Activated gamma-delta T cell treated with anti-CD3 and anti-CD28 coated beads, Interleukin-2, amount 50 U/mL, for 16 hours (primary cell): ENCODE results near the gene ZBTB47.

Experiments used
- DNase-seq: peaks from one replicate; pipeline ENCODE4 v3.0.0-alpha.2; 2020; ENCODE audit warnings: low read depth

The ZBTB47 gene

DNA sequence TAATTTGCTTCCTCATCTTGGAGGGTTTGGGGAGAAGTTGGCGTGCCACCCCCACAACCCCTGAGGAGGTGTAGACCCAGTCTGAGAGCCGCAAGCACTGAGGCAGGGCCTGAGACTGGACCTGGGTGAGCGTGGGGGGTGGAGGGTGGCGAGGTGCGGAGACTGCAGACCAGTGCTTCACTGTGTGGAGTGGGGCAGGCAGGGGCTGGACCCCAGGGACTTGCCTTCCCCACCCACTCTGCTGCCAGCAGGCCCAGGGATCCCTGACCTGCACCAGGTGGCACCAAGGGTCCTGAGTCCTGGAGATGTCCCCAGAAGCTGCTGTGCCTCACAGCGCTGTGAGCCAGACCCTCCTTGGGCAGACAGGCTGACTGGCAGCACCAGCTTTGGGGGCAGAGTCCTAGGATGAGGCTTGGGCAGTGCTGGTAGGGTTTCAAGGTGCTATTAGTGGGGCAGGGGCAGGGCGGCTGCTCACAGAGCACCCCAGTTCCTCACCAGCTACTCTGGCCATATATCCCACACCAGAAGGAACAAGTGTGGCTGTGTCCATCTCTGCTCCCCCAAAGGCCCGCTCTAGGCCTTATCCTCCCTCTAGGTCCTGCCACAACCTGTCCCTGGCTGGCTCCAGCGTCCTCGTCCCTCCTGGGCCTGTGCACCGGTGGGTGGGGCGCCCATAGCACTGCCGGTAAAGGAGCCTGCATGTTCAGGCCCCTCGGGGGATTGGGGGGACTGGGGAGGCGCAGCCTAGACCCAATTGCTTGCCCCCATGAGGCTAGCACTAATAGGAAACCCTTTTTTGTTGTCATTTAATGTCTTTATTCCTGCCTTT is 11.8 kb downstream of the ZBTB47 start:
- DNase-seq: no peak

DNA sequence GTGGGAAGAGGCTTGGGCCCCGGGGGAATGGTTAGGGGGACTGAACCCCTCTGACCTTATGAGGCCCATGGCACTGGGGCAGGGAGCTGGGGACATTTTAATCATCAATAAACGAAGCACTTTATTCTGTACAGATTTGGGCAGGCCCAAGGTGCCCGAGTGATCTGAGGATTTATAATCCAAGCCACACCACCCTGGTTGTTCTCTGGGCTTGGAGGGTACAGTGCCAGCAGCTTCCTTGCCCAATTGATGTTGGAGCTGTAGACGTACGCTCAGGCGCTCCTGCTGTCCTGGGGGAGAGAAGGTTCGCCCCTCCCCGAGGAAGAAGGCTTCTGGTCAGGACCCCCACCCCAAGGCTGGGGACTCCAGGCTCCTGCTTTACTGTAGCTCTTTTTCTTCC is 12.5 kb downstream of the ZBTB47 start:
- DNase-seq: no peak

DNA sequence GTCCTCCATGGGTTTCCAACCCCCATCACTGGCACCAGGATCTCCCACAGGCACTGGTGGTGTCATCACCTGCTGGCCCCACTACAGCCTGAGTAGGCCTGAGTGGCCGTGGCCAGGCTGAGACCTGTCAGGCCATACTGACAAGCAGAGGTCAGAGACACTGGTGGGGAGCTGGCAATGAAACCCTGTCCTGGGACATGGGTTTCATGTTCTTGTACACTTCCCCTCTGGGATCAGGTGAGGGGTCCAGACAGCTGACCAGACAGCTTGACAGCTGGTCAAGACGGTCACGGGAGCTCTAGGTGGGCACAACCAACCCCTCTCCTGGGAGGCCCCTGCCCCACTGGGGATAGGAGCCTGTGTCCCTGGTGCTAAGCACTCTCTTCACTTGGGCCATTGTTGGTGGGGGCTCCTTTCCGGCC is 13.1 kb downstream of the ZBTB47 start:
- DNase-seq: no peak

DNA sequence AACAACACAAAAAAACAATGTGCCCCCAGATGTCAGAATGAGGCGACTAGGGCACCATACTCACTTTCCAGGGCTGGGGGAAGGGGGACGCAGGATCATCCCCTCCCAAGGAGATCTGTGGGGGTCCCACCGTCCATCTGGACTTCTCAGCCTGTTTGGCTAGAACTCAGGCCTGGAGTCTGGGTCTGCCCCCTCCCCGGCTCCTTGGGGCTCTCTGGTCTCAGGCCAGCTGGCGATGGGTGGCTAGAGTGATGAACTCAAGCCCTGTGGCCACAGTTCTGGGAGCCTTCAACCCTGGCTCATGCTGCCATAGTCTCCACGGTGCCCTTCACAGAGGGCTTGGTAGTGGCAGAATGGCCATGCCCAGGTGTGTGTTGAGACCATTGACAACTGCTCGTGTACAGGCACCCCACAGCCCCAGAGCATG is 13.6 kb downstream of the ZBTB47 start:
- DNase-seq: no peak

DNA sequence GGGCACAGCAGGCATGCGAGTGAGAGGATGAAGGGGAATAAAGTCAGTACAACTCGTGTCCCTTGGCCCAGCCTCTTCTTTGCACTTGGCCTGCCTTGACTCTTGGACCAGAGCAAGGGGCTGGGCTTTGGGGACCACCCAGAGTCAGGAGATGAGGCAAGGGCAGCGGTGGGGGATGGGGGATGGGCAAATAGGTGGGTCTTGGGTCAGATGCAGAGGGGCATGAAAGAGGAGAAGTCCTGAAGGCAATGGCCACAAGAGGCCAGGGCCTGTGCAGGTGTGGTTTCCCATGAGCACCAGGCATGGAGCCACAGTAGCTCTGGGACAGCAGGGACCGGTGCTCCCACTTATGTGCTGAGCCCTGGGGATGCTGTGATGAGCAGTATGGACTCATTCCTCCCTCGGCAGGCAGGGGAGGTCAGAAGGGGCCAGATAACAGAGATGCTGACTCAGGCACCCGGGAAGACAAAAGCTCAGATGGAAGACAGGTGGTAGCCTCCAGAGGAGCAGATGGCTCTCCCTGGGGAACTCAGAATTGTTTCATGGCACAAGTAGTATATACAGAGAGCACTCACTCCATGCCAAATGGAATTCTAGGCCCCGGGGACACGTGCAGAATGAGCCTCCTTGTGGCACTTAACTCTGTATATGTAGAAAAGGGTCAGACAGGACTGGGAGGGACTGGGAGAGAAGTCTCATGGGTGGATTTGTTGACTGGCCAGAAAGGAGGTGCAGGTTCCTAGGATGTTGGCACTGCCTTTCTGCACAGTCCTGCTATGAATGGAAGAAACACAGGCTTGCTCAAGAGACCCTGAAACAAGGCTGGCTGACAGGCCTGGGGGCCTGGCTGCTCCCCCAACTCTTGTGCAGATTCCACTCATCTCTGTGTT is 14.3 kb downstream of the ZBTB47 start:
- DNase-seq: no peak

DNA sequence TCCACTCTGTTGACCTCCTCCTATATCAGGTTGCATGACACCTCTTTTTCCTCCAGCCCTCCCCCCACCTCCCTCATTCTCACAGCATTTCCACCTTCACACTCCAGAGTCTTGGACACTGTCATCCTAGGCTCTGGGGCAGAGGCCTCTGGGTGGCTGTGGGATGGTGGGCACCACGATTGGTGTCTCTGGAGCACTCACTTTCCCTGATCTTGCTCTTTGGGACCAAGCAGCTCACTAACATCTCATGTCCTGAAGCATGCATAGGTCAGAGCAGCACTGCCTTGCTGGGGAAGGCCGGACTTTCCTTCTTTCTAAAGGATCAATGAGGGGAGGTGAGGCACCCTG is 14.9 kb downstream of the ZBTB47 start:
- no peak for DNase-seq

DNA sequence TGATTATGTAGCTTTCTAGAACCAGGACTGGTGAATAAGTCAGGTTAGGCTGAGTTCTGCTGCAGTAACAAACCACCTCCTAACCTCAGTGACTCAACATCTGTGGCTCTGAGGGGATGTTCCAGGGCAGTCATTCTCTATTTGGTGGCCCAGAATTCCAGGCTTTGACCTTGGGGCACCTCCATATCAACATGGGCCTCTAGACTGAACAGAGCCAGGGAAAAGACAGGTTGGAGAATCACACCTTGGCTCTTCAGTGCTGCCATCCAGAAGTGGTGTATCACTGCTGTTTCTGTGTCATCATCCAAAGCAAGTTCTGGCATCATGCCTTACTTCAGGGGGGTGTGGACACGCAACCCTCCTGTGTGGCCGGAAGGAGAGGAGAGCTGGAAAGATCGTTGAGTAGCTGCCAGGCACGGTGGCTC is 15.3 kb downstream of the ZBTB47 start:
- DNase-seq: no peak

DNA sequence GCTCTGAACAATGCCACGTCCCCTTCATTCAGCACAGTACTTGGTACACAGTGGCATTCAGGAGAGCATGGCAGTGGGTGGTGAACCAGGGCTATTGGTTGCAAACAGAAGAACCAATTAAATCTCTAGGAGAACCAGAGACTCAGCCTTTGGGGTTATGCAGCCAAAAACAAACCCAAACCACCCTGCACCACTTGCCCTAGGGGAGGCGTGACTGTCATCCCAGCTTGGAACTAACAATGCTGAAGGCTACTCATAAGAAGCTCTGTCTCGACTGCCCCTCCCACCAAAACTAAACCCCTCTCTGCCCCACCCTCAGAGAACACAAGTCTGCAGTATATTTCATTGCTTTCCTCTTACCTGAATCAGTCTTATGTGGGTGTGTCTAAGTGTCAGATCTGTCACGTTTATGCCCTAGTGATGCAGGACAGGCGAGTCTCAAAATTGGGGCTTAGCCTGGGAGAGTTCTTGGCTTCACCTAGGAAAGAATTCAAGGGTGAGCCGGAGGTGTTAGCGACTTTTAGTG is 16.6 kb downstream of the ZBTB47 start:
- no peak for DNase-seq

DNA sequence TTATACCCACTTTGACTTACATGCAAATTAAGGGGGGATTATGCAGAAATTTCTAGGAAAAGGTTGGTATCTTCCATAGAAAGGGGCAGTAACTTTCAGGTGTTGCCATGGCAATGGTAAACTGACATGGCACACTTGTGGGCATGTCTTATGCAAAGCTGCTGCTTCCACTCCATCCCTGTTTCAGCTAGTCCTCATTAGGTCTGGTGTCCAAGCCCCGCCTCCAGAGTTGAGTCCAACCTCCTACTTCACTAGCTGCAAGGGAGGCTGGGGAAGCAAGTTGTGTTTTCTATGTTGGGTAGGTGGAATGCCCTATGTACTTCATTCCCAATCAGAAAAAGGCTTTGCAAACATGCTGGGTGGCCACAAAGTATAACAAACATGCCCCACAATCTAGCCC is 17.2 kb downstream of the ZBTB47 start:
- no peak for DNase-seq

DNA sequence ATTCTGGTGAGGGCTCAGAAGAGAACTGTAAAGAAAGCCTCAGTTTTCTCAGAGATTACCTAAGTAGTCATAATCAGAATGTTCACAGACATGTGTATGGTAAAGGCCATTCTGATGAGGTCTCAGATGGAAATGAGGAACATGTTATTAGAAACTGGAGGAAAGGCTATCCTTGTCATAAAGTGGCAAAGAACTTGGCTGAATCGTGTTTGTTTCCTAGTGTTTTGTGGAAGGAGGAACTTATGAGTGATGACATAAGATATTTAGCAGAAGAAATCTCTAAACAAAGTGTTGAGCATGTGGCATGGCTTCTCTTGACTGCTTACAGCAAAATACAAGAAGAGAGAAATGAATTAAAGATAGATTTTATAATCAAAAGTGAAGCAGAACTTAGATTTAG is 19.0 kb downstream of the ZBTB47 start:
- no peak for DNase-seq

DNA sequence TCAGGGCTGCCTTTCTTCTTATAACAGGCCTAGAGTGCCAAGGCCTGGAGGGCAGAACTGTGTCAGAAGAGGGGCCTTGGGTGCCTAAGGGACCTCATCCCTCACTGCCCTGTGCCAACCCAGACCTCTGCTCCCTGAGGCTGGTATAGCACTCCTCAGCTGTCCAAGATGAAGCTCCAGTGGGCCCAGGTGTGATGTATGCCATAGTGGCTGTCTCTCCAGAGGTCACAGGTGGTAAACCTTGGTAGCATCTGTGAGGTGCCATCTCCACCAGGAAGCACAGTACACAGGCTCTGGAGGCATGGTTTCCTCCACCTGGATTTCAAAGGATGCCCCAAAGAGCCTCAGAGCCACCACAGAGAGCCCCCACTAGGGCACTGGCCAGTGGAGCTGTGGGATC is 19.6 kb downstream of the ZBTB47 start:
- DNase-seq: no peak

DNA sequence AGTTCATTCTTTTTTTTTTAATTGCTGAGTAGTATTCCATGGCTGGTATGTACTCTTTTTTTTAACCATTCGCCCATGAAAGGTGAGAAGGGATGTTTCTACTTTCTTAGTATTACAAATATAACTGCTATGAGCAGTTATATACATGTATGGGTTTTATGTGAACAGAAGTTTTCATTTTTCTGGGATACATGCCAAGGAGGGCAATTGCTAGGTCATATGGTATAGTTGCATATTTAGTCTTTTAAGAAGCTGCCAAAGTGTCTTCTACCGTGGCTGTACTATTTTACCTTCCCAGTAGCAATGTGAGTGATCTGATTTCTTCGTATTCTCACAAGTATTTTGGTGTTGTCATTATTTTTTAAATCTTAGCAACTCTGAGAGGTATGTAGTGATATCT is 20.6 kb downstream of the ZBTB47 start:
- no peak for DNase-seq

DNA sequence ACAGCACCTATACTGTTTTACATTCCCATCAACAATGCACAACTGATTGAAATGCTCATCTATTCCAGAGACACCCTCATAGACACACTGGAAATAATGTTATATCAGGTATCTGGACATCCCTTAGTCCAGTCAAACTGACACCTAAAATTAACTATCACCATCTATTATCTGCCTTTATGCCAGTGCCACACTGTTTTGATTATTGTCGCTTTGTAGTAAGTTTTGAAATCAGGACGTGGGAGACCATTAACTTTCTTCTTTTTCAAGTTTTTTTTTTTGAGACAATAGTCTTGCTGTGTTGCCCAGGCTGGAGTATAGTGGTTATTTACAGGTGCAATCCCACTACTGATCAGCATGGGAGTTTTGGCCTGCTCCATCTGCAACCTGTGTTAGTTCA is 22.4 kb downstream of the ZBTB47 start:
- DNase-seq: no peak

DNA sequence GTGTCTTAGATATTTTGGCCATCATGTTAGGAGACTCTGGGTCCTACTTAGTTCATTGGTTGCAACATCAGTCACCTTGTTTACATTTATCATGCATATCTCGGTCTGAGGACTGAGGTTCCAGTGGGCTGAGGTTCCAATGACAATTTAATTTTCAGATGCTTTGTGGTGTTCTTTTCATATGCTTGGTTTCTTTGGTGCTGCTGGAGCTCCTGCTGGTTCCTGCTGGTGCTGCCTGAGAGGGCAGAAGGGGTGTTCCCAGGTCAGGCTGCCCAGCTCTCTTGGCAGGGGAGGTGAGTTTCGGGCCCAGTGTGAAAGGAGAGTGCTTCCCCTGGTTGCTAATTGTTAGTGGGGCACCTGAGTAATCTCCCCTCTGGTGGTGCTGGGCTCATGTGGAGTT is 24.9 kb downstream of the ZBTB47 start:
- DNase-seq: no peak

DNA sequence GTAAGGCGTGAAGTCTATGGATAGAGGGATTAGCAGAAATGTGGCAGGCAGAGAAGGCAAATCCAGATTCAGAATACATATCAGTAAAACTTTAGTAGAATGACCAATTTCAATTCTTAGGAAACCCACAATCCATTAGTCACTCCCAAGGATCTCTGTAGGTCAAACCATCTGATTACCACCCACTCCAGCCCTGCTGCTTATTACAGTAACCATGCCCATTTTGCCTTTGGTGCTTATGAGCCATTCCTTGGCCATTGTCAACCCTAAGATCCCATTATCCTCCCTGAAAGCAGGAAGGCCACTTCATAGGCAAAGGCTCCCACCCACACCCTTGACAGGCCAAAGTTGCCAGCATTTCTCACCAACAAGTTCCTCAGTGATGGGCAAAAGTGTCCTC is 26.8 kb downstream of the ZBTB47 start:
- DNase-seq: no peak

DNA sequence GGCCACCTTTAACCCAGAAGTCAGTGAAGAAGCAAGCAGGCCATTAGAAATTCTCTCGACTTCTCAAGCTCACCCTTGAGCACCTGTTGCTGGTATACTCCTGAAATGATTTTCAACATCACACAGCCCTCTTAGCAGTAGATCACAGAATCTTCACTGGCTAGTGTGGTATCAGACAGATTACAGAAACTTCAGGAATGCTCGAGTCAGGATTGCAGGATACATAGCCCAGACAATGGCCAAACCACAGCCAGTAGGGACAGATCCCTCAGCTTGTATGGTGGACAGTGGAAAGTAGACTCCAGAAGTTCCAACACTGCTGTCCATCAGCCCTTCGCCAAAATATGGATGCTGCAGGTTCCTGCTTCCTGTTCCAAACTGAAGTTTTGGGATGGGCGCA is 27.3 kb downstream of the ZBTB47 start:
- no peak for DNase-seq

DNA sequence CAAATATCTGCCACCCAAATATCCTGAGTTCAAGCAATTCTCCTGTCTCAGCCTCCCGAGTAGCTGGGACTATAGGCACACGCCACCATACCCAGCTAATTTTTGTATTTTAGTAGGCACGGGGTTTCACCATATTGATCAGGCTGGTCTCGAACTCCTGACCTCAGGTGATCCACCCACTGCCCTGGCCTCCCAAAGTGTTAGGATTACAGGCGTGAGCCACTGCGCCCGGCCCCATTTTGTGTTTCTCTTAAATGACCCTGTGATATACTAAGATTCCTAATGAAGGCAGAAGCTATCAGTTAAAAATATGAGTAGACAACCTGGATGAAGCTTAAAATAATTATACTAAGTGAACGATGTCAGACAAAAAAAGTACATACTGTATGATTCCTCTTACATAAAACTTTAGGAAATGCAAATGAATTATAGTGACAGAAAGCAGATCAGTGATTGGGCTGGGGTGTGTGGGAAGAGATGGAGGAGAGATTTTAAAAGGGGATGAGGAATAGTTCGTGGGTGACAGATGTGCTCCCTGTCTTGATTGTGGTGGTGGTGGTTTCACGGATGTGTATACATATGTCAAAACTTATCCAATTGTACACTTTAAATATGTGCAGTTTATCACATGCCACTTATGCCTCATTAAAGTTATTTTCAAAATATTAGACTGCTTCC is 28.0 kb downstream of the ZBTB47 start:
- DNase-seq: no peak

DNA sequence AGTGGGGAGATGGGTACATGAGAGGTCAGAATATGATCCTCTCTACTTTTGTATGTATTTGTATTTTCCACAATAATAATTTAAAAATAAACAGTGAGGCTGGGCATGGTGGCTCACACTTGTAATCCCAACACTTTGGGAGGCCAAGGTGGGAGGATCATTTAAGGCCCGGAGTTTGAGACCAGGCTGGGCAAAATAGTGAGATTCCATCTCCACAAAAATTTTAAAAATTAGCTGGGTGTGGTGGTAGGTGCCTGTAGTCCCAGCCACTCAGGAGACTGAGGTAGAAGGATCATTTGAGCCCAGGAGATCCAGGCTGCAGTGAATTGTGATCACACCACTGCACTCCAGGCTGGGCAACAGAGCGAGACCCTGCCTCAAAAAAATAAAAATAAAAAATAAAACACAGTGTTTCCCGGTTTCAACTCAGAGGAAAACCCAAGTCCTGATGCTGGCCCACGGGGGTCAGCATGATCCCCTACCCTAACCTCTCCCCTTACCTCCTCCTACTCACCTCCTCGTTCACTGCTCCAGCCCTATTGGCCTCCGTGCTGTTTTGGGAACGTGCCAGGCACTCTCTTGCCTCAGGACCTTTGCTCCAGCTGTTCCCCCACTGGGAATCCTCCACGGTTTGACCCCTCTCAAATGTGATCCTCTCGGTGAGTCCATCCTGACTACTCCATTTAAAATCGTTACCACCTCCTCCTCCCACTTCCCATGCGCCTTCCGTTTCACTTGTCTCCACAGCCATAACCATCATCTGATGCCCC is 29.0 kb downstream of the ZBTB47 start:
- no peak for DNase-seq

DNA sequence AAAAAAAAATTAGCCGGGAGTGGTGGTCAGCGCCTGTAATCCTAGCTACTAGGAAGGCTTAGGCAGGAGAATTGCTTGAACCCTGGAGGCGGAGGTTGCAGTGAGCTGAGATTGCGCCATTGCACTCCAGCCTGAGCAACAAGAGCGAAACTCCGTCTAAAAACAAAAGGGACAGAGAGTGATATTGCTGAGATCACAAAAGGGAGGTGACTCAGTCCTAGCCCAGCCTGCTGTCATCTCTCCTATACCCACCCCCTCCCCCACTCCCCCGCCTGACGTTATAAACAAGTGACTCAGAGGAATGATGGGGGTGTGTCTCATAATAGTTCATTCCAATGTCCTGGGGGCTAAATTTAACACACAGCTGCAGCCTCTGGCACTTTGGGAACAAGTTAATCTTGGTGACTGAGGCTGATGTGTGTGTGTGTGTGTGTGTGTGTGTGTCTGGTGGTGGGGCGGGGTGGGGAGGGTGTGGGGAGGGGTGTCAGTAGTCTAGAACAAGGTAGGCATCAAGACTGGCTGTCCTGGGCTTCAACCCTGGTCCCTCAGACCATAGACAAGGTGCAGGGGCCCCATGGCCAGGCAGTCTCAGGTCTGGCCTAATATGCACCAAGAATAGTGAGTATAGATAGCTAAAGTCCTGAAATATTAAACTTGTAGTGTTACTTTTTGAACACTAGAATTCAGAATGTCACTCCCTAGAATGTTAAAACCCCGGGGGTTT is 30.5 kb downstream of the ZBTB47 start:
- no peak for DNase-seq

DNA sequence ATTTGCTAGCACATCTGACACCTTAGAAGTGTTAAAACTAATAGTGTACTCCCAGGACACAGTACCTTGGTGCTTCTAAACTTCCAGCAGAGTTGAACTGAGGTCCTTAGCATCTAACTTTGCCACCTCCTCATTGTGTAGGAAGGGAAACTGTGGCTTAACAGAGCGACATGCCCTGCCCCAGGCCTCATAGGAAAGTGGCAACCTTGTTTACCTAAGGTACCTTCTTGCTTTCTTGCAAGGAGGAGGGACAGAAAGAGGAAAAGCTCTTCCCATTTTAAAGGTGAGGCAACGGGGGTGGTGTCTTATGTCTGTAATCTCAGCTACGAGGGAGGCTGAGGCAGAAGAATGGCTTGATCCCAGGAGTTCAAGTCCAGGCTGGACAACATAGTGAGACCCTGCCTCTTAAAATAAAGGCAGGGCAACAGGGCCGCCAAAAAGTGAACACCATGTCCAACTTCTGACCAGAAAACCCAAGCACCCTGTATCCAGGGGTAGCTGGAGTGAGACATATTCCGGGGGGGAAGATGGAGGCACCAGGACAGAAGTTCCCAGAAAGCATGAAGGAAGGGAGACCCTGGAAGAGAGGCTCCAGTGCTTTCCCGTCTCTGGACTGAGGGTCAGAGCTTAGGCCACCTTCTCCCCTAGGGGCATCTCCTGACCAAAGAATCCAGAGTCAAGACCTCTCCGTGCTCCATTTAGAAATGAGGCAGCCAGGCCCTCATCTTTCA is 31.3 kb downstream of the ZBTB47 start:
- DNase-seq: no peak
